HUES64 (cell line): ENCODE data around the gene TMEM161A.
"Not testable (repeated sequence)": the region's sequence is repeated elsewhere in the genome, so short reads cannot be mapped to it uniquely, and the experiment has no call there.

Experiments used
- H3K27ac ChIP-seq: 2 replicates; pipeline ENCODE4 v1.7.0; 2013; ENCODE audit warnings: low read depth, low read length, inconsistent platforms
- H3K27me3 ChIP-seq: 2 replicates; pipeline ENCODE4 v1.6.1; 2013; ENCODE audit warnings: mild to moderate bottlenecking, low read length; ENCODE audit not compliant: insufficient read depth
- H3K36me3 ChIP-seq: 2 replicates; pipeline ENCODE4 v1.6.1; 2013; ENCODE audit warnings: mild to moderate bottlenecking, low read length; ENCODE audit not compliant: insufficient read depth
- H3K4me1 ChIP-seq: 2 replicates; pipeline ENCODE4 v1.6.1; 2013; ENCODE audit warnings: mild to moderate bottlenecking, low read length, moderate library complexity; ENCODE audit not compliant: insufficient read depth
- H3K4me3 ChIP-seq: 2 replicates; pipeline ENCODE4 v1.5.1; 2013; ENCODE audit warnings: mild to moderate bottlenecking, low read length, moderate library complexity
- H3K9ac ChIP-seq: 2 replicates; pipeline ENCODE4 v1.6.1; 2013; ENCODE audit warnings: mild to moderate bottlenecking, low read depth, low read length
- H3K9me3 ChIP-seq: 2 replicates; pipeline ENCODE4 v1.6.1; 2013; ENCODE audit warnings: low read depth, low read length; ENCODE audit not compliant: insufficient read depth
- WGBS: fragments of 150-250, 120-280 bp; methylation state at CpG from one replicate; pipeline ENCODE4 v1.1.7; 2013; ENCODE audit warnings: missing lambda C conversion rate; 5-methylcytosine and 5-hydroxymethylcytosine counted together

The TMEM161A gene

GRCh38 chr19:19119325-19120237 is 18.7 kb downstream of the TMEM161A start:
- Histone ChIP-seq H3K9me3 (0 out of 2 replicates have a peak, but pooled peaks cover 6% of the 10 kb centered on the region), H3K36me3 (peaks cover 22% of the 10 kb centered on the region), H3K4me3 (no peak overlapping the region), H3K27me3 (no peaks in the 10 kb centered on the region), H3K27ac (peak overlapping the region; percentile 51), H3K4me1 (0 out of 2 replicates have a peak, but pooled peaks cover 2% of the 10 kb centered on the region), H3K9ac (no peak overlapping the region)
- WGBS = 91% methylated on average over 37 of the region's 39 CpGs

- H3K27me3 ChIP-seq = peaks cover 2% of the 10 kb centered on the region; the same call in 1 of the 2 replicates
- WGBS = 73% methylated on average over 9 of the region's 9 CpGs
Observed at GRCh38 chr19:19115954-19116353, 22.3 kb downstream of the TMEM161A start.

GRCh38 chr19:19113040-19113626 is 25.1 kb downstream of the TMEM161A start:
- Histone ChIP-seq H3K9ac (no peak overlapping the region), H3K4me3 (no peak overlapping the region), H3K4me1 (peaks cover 7% of the 10 kb centered on the region; the same call in 1 of the 2 replicates), H3K27ac (no peak overlapping the region), H3K36me3 (no peaks in the 10 kb centered on the region), H3K27me3 (peaks cover 9% of the 10 kb centered on the region), H3K9me3 (no peaks in the 10 kb centered on the region)
- 58% methylated on average over 7 of the region's 7 CpGs for WGBS

More at GRCh38 chr19:19115954-19116353, 22.3 kb downstream of the TMEM161A start:
- Histone ChIP-seq H3K4me3 (no peak overlapping the region), H3K27ac (no peak overlapping the region), H3K9me3 (no peaks in the 10 kb centered on the region), H3K36me3 (peaks cover 12% of the 10 kb centered on the region), H3K9ac (no peak overlapping the region), H3K4me1 (peaks cover 9% of the 10 kb centered on the region; the same call in 1 of the 2 replicates)

GRCh38 chr19:19111967-19112580 is 26.2 kb downstream of the TMEM161A start:
- Histone ChIP-seq H3K27me3 (peaks cover 9% of the 10 kb centered on the region), H3K4me3 (no peak overlapping the region), H3K27ac (no peak overlapping the region), H3K9me3 (no peaks in the 10 kb centered on the region), H3K36me3 (no peaks in the 10 kb centered on the region), H3K4me1 (peaks cover 7% of the 10 kb centered on the region; the same call in 1 of the 2 replicates), H3K9ac (no peak overlapping the region)
- WGBS = 95% methylated on average over 9 of the region's 9 CpGs

- H3K9ac ChIP-seq = peak overlapping the region; percentile 58; the same call in 1 of the 2 replicates
- no peaks in the 10 kb centered on the region for H3K36me3 ChIP-seq
- peaks cover 9% of the 10 kb centered on the region for H3K27me3 ChIP-seq
- H3K4me3 ChIP-seq = no peak overlapping the region; the same call in 1 of the 2 replicates
- H3K4me1 ChIP-seq = peaks cover 7% of the 10 kb centered on the region; the same call in 1 of the 2 replicates
- no peaks in the 10 kb centered on the region for H3K9me3 ChIP-seq
- no peak overlapping the region for H3K27ac ChIP-seq
- 83% methylated on average over 15 of the region's 15 CpGs for WGBS
Observed at GRCh38 chr19:19111136-19111835, 27.0 kb downstream of the TMEM161A start.

- Histone ChIP-seq H3K27ac (no peak overlapping the region), H3K4me3 (peak overlapping the region; percentile 28), H3K9ac (peak overlapping the region; percentile 58), H3K9me3 (no peaks in the 10 kb centered on the region), H3K4me1 (peaks cover 7% of the 10 kb centered on the region; the same call in 1 of the 2 replicates), H3K36me3 (no peaks in the 10 kb centered on the region), H3K27me3 (peaks cover 9% of the 10 kb centered on the region)
- WGBS = 22% methylated on average over 66 of the region's 66 CpGs
Observed at GRCh38 chr19:19110410-19111135, 27.7 kb downstream of the TMEM161A start.

- 90% methylated on average over 9 of the region's 9 CpGs for WGBS
- H3K27me3 ChIP-seq = peaks cover 9% of the 10 kb centered on the region
- no peaks in the 10 kb centered on the region for H3K36me3 ChIP-seq
- no peaks in the 10 kb centered on the region for H3K9me3 ChIP-seq
- no peak overlapping the region for H3K27ac ChIP-seq
- H3K4me3 ChIP-seq = no peak overlapping the region
- peaks cover 11% of the 10 kb centered on the region for H3K4me1 ChIP-seq
- no peak overlapping the region for H3K9ac ChIP-seq
Observed at GRCh38 chr19:19109601-19110000, 28.7 kb downstream of the TMEM161A start.

- WGBS = 65% methylated on average over 9 of the region's 11 CpGs
- no peaks in the 10 kb centered on the region for H3K36me3 ChIP-seq
- no peak overlapping the region for H3K9ac ChIP-seq
- H3K27me3 ChIP-seq = peaks cover 9% of the 10 kb centered on the region
- H3K4me1 ChIP-seq = peaks cover 4% of the 10 kb centered on the region; the same call in 1 of the 2 replicates
- no peaks in the 10 kb centered on the region for H3K9me3 ChIP-seq
- no peak overlapping the region for H3K27ac ChIP-seq
- H3K4me3 ChIP-seq = no peak overlapping the region
Observed at GRCh38 chr19:19107654-19108053, 30.6 kb downstream of the TMEM161A start.

GRCh38 chr19:19106938-19107337 is 31.3 kb downstream of the TMEM161A start:
- not testable (repeated sequence) for H3K27me3 ChIP-seq, H3K36me3 ChIP-seq, H3K4me3 ChIP-seq, H3K4me1 ChIP-seq, H3K9ac ChIP-seq, H3K9me3 ChIP-seq, H3K27ac ChIP-seq
- 95% methylated on average over 7 of the region's 7 CpGs for WGBS

- Histone ChIP-seq H3K4me1 (peaks cover 4% of the 10 kb centered on the region; the same call in 1 of the 2 replicates), H3K27ac (peak overlapping the region; percentile 69; the same call in 1 of the 2 replicates), H3K27me3 (peaks cover 9% of the 10 kb centered on the region), H3K4me3 (peak overlapping the region; percentile 73), H3K9me3 (no peaks in the 10 kb centered on the region), H3K9ac (0 out of 2 replicates have a peak overlapping the region, but pooled peaks have one; percentile 48), H3K36me3 (no peaks in the 10 kb centered on the region)
- WGBS = 11% methylated on average over 25 of the region's 25 CpGs
Observed at GRCh38 chr19:19106056-19106551, 32.2 kb downstream of the TMEM161A start.
